ENCODE measurements around the gene SOX6.

Gene SOX6

DNA sequence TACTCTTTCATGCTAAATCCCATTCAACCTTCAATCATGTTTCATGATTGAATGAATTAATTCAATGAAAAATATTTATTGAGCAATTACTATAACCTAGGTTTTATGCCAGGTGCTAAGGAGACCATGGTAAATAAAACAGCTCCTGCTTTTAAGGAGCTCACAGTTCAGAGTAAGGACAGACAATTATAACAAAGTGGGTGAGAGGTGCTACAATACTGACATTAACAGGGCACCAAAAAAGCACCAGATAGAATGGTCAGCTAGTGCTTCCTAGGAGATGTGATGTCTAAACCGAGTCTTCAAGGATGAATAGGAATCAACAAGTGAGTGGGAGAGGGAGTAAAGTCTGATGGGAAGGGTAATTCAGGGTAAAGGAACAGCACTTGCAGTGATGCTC lies 366.7 kb downstream of the SOX6 start:
- DNase-seq (ENCODE audit: low spot score) = no peak

DNA sequence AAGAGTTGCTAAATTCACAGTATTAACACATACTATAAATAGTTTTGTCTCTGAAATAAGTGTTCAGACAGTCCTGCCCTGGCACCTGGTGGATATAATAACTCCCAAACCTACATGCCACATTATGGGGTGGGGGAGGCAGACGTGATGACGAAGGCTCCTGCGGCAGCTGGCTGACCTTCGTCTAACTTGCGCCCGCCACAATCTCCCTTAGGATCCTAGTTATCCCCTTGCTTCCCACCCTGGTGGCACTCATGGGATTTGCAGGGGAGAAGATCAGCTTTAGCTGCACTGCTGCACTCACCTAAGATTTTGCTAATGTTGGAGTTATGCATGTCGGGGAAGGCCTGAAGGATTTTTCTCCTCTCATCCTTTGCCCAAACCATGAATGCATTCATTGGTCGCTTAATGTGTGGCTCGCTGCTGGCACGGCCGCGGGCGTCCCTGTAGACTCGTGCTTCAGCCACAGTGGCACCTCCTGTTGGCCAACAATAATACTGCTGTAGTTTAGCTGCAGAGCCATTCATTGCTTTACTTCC lies 367.6 kb downstream of the SOX6 start:
- no peak for DNase-seq (ENCODE audit: low spot score)

- no peak for DNase-seq (ENCODE audit: low spot score)
Observed at GRCh38 chr11:15988016-15988550, 368.3 kb downstream of the SOX6 start.

DNA sequence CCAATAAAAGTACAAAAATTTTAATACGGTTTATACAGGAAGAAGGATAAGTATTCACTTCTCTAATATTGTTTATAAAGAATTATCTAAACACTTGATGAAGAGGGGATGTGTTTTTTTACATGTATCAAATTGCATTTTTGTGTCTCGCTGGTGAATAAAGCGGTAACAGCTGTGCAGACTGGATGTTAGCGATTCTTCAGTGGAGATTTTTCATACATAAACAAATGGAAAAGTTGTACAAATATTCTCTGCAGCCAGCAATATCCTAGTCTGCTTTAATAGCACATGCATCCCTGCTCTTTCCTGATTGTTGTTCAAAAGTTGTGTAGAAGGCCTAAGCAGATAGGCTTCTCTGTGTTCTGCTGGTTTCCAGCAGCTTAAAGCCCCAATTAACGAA lies 369.3 kb downstream of the SOX6 start:
- no peak for DNase-seq (ENCODE audit: low spot score)

- DNase-seq (ENCODE audit: low spot score) = no peak
Observed at GRCh38 chr11:15985860-15986139, 370.5 kb downstream of the SOX6 start.

GRCh38 chr11:15985127-15985859 lies 371.1 kb downstream of the SOX6 start:
- DNase-seq (ENCODE audit: low spot score) = no peak

DNA sequence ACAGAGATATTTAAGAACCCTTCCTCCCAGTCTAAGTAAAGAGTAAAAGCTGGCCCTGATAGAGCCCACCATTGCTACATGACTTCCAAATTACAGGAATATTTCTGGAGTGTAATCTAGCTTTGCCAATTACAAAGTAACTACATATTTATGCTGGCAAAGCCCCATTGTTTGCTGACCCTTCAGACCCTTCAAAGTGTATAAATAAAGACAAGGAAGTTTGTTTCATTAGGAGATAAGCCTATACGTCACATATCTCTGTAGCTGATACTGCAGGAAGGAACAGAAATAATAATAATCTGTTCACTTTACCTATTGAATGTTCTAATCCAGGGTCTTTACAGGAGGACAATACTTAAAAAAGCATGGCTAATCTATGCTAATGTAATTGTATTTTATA lies 375.1 kb downstream of the SOX6 start:
- DNase-seq (ENCODE audit: low spot score) = no peak

- DNase-seq (ENCODE audit: low spot score) = no peak
Observed at GRCh38 chr11:15977116-15977515, 379.2 kb downstream of the SOX6 start.

DNA sequence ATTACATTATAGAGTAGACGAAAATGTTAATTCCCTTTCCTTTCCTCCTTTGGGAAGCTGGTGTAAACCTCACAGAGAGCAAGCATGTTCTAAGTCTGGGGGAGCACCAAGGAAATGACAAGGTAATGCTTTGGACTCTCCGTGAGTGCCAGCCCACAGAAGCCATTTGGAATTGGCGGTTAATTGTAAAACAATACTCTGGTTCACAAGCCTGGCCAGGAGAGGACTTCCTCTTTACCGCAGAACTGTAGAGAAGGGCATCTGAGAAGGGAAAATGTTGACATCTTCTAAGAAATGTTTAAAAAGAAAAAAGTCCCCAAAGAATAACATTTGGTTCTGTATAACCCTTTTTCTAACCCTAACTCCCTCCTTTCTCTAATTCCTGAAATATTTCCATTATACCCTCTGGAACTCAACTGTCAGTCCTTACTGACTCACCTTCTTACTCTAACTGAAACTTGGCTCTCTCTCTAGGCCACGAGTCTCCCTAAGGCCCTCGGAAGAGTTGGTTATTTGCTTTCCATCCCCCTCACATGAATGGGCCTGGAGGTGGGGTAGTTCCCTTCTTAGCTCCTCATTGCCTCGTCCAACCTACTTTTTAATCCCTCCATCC lies 379.8 kb downstream of the SOX6 start:
- DNase-seq (ENCODE audit: low spot score) = no peak

GRCh38 chr11:15975742-15976141 lies 380.6 kb downstream of the SOX6 start:
- DNase-seq (ENCODE audit: low spot score) = no peak

DNA sequence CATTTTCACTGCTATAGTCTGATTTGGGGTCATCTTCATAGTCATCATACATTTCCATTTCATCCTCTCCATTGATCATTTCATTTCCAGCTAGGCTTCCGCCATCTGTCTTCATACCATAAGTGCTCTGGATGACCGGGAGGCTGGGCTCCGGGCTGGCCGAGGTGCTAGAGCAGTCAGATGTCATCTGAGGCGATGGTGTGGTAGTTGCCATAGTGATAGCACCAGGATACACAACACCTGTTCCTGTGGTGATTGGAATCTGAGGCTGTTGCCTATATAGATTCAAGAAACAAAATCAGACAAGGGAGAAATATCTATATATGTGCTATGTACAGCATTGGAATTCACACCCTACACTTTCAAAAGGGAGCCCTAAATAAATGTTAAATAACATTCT lies 383.5 kb downstream of the SOX6 start:
- no peak for DNase-seq (ENCODE audit: low spot score)

DNA sequence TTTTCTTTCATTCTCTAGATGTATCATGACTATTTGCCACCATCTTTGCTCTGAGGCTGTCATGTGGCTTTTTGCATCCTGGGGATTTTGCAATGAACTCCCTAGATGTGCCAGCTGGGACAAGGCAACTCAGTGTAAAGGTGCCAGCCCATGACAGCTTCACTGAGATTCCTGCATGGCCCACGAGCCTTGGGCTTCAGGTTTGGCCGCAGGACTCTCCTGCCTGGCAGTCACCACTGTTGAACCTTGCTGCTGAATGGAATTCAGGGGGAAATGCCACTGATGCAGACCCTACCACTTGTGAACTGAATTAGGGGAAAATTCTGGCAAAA lies 385.2 kb downstream of the SOX6 start:
- DNase-seq (ENCODE audit: low spot score) = no peak

- DNase-seq (ENCODE audit: low spot score) = no peak
Observed at GRCh38 chr11:15970506-15971214, 385.7 kb downstream of the SOX6 start.

DNA sequence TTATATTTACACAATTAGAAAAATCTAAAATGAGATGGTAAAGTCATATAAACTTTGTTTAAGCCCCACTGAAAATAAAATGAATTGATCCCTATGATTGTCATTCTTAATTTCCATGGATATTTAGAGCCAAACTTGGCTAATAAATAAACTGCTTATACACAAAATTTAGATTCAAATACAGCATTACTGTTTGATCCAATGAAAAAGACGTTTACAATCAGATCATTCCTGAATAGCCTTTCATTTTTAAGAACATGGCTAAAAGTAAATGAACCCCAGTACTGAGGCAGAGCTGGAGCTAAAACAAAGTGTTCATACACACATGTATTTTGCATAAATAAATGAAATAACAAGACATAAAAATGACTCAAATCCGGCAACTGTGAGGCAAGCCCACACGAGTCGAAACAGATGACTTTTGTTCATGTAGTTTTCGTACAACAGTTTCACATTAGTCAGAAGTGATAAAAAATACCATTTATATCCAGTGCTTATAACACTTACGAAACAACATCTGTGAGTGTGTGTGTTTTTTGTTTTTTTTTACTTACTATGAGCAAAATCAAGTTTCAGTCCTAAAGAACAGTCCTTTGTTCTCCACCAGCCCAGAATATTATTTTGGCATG lies 386.5 kb downstream of the SOX6 start:
- peak; percentile 14 for DNase-seq (ENCODE audit: low spot score)

- DNase-seq (ENCODE audit: low spot score) = peak; percentile 59
Observed at GRCh38 chr11:15969281-15969680, 387.1 kb downstream of the SOX6 start.

- DNase-seq (ENCODE audit: low spot score) = no peak
Observed at GRCh38 chr11:15968461-15969130, 387.8 kb downstream of the SOX6 start.

GRCh38 chr11:15967966-15968365 lies 388.4 kb downstream of the SOX6 start:
- no peak for DNase-seq (ENCODE audit: low spot score)

- no peak for DNase-seq (ENCODE audit: low spot score)
Observed at GRCh38 chr11:15967166-15967565, 389.2 kb downstream of the SOX6 start.

DNA sequence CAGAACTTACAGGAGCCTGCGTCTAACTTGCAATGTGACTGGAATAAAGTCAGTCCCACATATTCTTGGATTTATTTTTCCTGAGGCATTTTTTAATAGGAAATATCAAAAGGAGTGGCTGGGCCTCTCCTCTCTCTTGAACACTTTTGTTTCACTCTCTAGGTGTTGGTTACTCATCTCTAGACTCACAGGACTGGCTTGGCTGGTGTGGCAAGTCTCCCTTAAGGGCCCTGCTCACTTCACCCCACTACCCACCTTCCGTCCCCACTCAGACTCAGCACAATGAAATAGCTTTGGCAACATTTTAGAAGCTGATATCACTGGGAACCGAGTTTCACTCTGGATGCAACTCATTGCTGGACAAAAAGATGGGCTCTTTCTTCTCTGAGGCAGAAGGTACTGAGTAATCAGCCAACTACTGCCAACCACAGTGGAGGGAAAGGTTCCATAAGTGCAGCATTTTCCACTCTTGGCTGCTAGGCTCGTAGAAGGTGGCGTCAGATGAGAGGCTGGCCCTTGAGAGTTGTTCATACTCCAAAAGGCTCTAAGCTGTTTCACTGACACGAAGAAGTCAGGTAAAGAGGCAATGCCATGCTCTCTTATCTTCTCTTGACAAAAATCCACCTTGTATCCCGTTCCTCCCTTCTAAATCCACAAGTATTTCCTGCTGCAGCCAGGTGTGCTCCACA lies 390.6 kb downstream of the SOX6 start:
- DNase-seq (ENCODE audit: low spot score) = no peak

- DNase-seq (ENCODE audit: low spot score) = no peak
Observed at GRCh38 chr11:15963266-15963665, 393.1 kb downstream of the SOX6 start.

- DNase-seq (ENCODE audit: low spot score) = no peak
Observed at GRCh38 chr11:15958910-15959309, 397.4 kb downstream of the SOX6 start.

- no peak for DNase-seq (ENCODE audit: low spot score)
Observed at GRCh38 chr11:15957234-15957633, 399.1 kb downstream of the SOX6 start.

All from GM03348 (cell line).